ENCODE measurements around the gene ZSCAN12. TPM values are rescaled to one million over a fixed set of nuclear protein-coding genes. Genes with fewer than 3 reads are reported as not detected.

ZSCAN12 gene
- total RNA-seq, 4 donors from 2014 or later = 1.2 to 6.2 (median 3.5) TPM

- H3K36me3 ChIP-seq = no peaks in the 10 kb centered on the region
- TF ChIP-seq EP300 (IDR thresholded peaks at IDR 0.05; ENCODE audit: low read depth) (no peak), POLR2AphosphoS5 (IDR thresholded peaks at IDR 0.05) (no peak), CTCF (IDR thresholded peaks at IDR 0.05) (no peak), POLR2A (IDR thresholded peaks at IDR 0.05) (no peak)
- in situ Hi-C loops (cut with MboI; ENCODE audit: low pct_ligation_motif_present in 1 of 4, low pct_unique_long_range_greater_than_20kb in 1 of 4, low sequenced_read_pairs in 3 of 4) = loop anchor here in 1 of 4 donors (25.0 kb wide), 1 partner anchor 1171 kb away; no protein-coding TSS in a partner anchor
- H3K9me3 ChIP-seq = peaks cover 0 to 3% of the 10 kb centered on the region in 2 donors
- no peaks in the 10 kb centered on the region for H3K27me3 ChIP-seq
- H3K4me1 ChIP-seq = peaks cover 6 to 24% (median 15%) of the 10 kb centered on the region in 4 donors
- H3K27ac ChIP-seq = peak overlapping the region; percentile 96 to 98 (median 96)
- intact Hi-C loops (cut with DNase I; ENCODE audit: low total_unique reads) = loop anchor here (10.0 kb wide), 1 partner anchor 49 kb away; the partner anchor contains the start of gene PGBD1
- DNase-seq = no peak
- WGBS, 2 donors (ENCODE audit: low coverage in 1 of 2) = 91 to 93% methylated on average over 1 of the region's 1 CpG
- H3K4me3 ChIP-seq = no peak overlapping the region
These were observed 65.9 kb downstream of the ZSCAN12 start for GRCh38 chr6:28333599-28334018.

- H3K9me3 ChIP-seq = peaks cover 0 to 3% of the 10 kb centered on the region in 2 donors
- intact Hi-C loops (cut with DNase I; ENCODE audit: low total_unique reads) (loop anchor here (10.0 kb wide), 1 partner anchor 48 kb away; the partner anchor contains the start of gene PGBD1), in situ Hi-C loops (cut with MboI; ENCODE audit: low pct_ligation_motif_present in 1 of 4, low pct_unique_long_range_greater_than_20kb in 1 of 4, low sequenced_read_pairs in 3 of 4) (loop anchor here in 1 of 4 donors (25.0 kb wide), 1 partner anchor 1171 kb away; no protein-coding TSS in a partner anchor)
- H3K27ac ChIP-seq = no peak overlapping the region
- no peaks in the 10 kb centered on the region for H3K36me3 ChIP-seq
- peaks cover 6 to 24% (median 15%) of the 10 kb centered on the region in 4 donors for H3K4me1 ChIP-seq
- TF ChIP-seq POLR2AphosphoS5 (IDR thresholded peaks at IDR 0.05) (no peak), POLR2A (IDR thresholded peaks at IDR 0.05) (no peak), EP300 (IDR thresholded peaks at IDR 0.05; ENCODE audit: low read depth) (no peak), CTCF (IDR thresholded peaks at IDR 0.05) (no peak)
- H3K27me3 ChIP-seq = no peaks in the 10 kb centered on the region
- H3K4me3 ChIP-seq = no peak overlapping the region
- DNase-seq = no peak
- 90 to 100% methylated on average over 2 of the region's 2 CpGs for WGBS, 2 donors (ENCODE audit: low coverage in 1 of 2)
These were observed 66.5 kb downstream of the ZSCAN12 start for GRCh38 chr6:28333047-28333446.

GRCh38 chr6:28330041-28330440, 69.5 kb downstream of the ZSCAN12 start:
- in situ Hi-C loops (cut with MboI; ENCODE audit: low pct_ligation_motif_present in 1 of 4, low pct_unique_long_range_greater_than_20kb in 1 of 4, low sequenced_read_pairs in 3 of 4) = loop anchor here in 1 of 4 donors (25.0 kb wide), 1 partner anchor 1168 kb away; no protein-coding TSS in a partner anchor
- no peak for DNase-seq
- peaks cover 26 to 29% of the 10 kb centered on the region in 2 donors for H3K9me3 ChIP-seq
- TF ChIP-seq EP300 (IDR thresholded peaks at IDR 0.05; ENCODE audit: low read depth) = no peak
- no peak for TF ChIP-seq POLR2A (IDR thresholded peaks at IDR 0.05)
- no peak for TF ChIP-seq POLR2AphosphoS5 (IDR thresholded peaks at IDR 0.05)
- TF ChIP-seq CTCF (IDR thresholded peaks at IDR 0.05) = no peak
- H3K36me3 ChIP-seq = peaks cover 4 to 24% (median 20%) of the 10 kb centered on the region in 4 donors
- peaks cover 0 to 12% (median 6%) of the 10 kb centered on the region in 4 donors for H3K4me1 ChIP-seq
- intact Hi-C loops (cut with DNase I; ENCODE audit: low total_unique reads) = loop anchor here (10.0 kb wide), 1 partner anchor 45 kb away; the partner anchor contains the start of gene PGBD1
- 52 to 67% methylated on average over 1 of the region's 1 CpG for WGBS, 2 donors (ENCODE audit: low coverage in 1 of 2)
- H3K27me3 ChIP-seq = no peaks in the 10 kb centered on the region
- H3K27ac ChIP-seq = no peak overlapping the region
- H3K4me3 ChIP-seq = no peak overlapping the region

Small RNAs within 50 kb of the gene (small RNA-seq; reads per million reads assigned to genes)
- 0 reads per million in 4 donors for gene RNU2-45P

Other genes starting within 250 kb of the ZSCAN12 start
- gene ZSCAN9, start 174.5 kb downstream of the ZSCAN12 start, total RNA-seq = 10 to 100 TPM; 12.6 to 26.1 (median 16.7) TPM
- 1 to 10 TPM in 3 of 4 donors, under 1 TPM in 1; 0.60 to 9.0 (median 4.9) TPM for gene ZKSCAN4, start 147.5 kb downstream of the ZSCAN12 start, total RNA-seq
- gene NKAPL, start 140.4 kb downstream of the ZSCAN12 start, total RNA-seq = 1 to 10 TPM in 1 of 4 donors, under 1 TPM in 2, not detected in 1; 0.55 to 7.9 (median 0.64) TPM
- gene ZSCAN26, start 132.6 kb downstream of the ZSCAN12 start, total RNA-seq = 10 to 100 TPM; 13.9 to 19.4 (median 17.6) TPM
- 1 to 10 TPM in 3 of 4 donors, under 1 TPM in 1; 0.75 to 3.2 (median 2.3) TPM for gene PGBD1, start 118.2 kb downstream of the ZSCAN12 start, total RNA-seq
- gene ZSCAN31, start 63.6 kb downstream of the ZSCAN12 start, total RNA-seq = 10 to 100 TPM in 3 of 4 donors, 1 to 10 TPM in 1; 9.0 to 28.3 (median 17.0) TPM
- gene ZKSCAN3, start 49.8 kb downstream of the ZSCAN12 start, total RNA-seq = 1 to 10 TPM; 1.4 to 5.2 (median 4.3) TPM
- 10 to 100 TPM in 1 of 4 donors, 1 to 10 TPM in 1, under 1 TPM in 1, not detected in 1; 0.55 to 17.1 (median 2.5) TPM for gene ZSCAN23, start 43.7 kb upstream of the ZSCAN12 start, total RNA-seq
- not detected for gene GPX6, start 116.0 kb upstream of the ZSCAN12 start, total RNA-seq
- gene GPX5, start 126.1 kb upstream of the ZSCAN12 start, total RNA-seq = not detected